ENCODE results near the gene SIGLEC8.
"Not testable (repeated sequence)": the region's sequence is repeated elsewhere in the genome, so short reads cannot be mapped to it uniquely, and the experiment has no call there.

Gene SIGLEC8

DNA sequence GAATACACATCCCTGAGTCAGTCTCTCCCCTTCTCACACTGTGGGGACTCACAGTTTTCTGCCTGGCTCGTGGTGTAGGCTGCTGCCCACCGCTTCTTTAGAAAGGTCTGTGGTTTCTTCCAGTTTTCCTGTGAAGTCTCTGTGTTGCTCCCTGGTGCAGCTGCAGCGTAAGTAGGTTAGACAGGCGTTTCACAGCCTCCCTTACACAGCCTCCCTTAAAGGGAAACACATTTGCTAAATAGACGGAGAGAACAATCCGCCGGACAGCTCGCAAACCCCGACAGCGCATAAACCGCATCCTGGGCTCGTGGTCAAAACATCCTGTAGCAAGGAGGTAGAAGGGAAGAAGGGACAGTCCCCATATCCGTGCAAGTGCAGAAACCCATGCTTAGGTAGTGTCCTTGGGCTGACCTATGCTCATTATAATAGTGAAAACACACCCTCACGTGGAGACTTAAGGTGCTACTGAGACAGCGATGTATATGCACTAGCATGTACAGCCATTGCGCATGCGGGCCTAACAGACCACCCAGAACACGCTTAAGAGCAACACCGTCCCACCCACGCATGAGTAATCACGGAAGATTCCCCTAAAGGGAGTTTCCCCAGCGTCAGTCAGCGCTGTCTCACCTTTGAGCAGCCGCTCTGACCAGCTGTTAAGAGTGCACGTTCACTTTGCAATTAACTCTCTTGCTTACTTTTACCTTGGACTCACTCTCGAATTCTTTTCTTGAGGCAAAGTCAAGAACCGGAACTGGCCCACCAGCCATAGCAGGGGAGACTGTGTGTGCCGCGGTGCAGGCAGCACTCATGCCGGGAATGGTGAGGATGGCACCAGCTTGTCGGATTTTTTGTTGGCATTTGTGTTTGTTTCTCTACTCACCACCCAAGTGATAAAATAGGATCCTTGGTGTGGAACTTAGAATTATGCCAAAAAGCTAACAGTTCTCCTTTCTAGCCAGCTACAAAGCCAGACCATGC is 16.6 kb downstream of the SIGLEC8 start:
- DNase-seq: peak; percentile 62

DNA sequence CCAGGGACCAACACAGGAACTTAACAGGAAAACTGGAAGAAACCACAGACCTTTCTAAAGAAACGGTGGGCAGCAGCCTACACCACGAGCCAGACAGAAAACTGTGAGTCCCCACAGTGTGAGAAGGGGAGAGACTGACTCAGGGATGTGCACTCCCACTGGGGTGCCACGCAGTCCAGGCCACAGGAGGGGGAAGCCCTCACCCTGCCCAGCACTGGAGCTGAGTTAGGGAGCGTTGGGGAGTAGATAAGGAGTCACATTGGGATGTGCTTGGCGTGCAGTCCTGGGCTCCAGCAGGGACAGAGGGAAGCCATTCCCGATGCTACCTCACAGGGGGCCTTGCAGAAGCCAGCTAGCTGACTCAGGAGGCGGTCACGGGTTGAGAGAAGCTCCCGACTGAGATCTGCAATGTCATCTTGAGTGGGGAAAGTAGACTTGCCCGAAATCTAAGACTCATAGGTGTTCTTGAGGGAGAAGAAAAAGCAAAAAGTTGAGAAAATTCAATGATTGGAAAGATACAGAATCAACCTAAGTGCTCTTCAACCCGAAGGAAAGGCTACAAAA is 17.3 kb downstream of the SIGLEC8 start:
- DNase-seq: no peak

GRCh38 chr19:51440052-51440451 is 18.2 kb downstream of the SIGLEC8 start:
- no peak for DNase-seq

GRCh38 chr19:51439021-51439465 is 19.2 kb downstream of the SIGLEC8 start:
- no peak for DNase-seq

- DNase-seq: no peak
These were observed 23.8 kb downstream of the SIGLEC8 start for GRCh38 chr19:51434456-51434855.

GRCh38 chr19:51433043-51433442 is 25.2 kb downstream of the SIGLEC8 start:
- no peak for DNase-seq

- DNase-seq: no peak
These were observed 27.1 kb downstream of the SIGLEC8 start for GRCh38 chr19:51431124-51431523.

DNA sequence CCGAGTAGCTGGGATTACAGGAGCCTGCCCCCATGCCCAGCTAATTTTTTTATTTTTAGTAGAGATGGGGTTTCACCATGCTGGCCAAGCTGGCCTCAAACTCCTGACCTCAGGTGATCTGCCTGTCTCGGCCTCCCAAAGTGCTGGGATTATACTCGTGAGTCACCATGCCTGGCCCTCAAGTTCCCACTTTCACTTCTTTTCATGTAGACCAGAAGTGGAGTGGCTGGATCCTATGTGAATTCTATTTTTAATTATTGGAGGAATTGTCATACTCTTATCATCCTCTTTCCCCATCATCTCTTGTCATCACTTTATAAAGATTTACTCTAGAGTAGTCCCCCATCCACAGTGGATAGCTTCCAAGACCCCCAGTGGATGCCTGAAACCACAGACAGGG is 28.0 kb downstream of the SIGLEC8 start:
- DNase-seq: no peak

GRCh38 chr19:51427201-51427600 is 31.1 kb downstream of the SIGLEC8 start:
- DNase-seq: no peak

GRCh38 chr19:51422053-51422448 is 36.2 kb downstream of the SIGLEC8 start:
- peak; percentile 83 for DNase-seq

DNA sequence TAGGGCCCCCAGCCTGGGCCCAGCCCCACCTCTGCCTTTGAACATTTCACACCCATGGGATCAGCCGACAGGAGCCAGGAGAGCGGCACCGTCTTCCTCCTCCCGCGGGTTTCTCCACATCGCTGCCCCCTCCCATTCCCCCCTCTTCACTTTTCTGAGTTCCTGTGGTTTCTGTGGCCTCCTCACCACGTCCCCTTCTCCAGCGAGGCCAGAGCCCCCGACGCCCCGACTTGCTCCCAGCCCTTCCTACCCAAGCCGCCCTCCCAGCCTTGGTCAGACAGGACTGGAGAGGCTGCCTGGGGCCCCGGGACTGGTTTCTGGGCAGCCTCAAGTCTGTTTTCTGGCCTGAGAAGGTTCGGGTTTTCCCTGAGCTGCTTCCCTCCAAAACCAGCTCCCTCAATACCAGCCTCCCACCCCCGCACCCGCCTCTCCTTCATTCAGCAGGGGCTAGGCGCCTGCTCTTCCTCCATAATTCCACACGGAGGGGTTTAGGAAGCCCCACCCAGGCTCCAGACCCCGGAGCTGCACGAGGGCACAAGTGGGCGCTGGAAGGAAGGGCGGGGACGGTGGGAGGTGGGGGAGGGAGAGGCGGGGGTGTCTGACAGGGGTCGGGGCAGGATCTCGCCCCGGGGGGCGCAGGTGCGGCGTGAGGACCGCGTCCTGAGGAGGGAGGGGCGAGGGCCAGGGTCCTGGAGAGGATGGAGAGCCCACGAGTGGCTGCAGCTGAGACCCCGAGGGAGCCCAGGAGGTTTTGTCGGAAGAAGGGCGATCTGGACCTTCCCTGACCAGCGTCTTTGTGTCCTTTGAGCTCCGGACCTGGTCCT is 36.8 kb downstream of the SIGLEC8 start:
- DNase-seq: no peak

DNA sequence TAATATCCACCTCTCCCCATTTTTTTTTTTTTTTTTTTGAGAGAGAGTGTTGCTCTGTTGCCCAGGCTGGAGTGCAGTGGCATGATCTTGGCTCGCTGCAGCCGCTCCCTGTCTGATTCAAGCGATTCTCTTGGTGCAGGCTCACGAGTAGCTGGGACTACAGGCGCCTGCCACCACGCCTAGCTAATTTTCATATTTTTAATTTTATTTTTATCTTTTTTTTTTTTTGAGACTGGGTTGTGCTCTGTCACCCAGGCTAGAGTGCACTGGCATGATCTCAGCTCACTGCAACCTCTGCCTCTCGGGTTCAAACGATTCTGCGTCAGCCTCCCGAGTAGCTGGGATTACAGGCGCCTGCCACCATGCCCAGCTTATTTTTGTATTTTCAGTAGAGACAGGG is 37.7 kb downstream of the SIGLEC8 start:
- DNase-seq: not testable (repeated sequence)

- DNase-seq: no peak
These were observed 39.5 kb downstream of the SIGLEC8 start for GRCh38 chr19:51418707-51419106.

DNA sequence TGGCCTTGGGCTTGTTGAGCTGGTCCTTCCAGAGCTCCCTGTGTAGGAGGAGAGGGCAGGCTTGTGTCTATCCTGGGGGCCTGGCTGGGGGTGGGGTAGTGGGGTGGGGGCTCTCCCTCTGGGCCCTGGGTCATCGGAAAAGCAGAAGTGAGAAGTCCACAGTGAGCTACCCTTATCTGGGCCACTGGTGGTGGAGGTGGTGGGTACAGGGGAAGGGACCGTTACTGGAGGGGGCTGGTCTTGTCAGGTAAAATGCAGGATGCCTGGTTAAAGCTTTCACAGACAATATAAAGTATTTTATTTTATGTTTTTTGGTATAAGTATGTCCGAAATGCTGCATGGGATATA is 40.5 kb downstream of the SIGLEC8 start:
- DNase-seq: no peak

- DNase-seq: no peak
These were observed 41.0 kb downstream of the SIGLEC8 start, which contains the start of gene SIGLEC10 for GRCh38 chr19:51417107-51417809. Gene SIGLEC10 (minus strand): TSS chr19:51417642. CDS start chr19:51417581, 61 bp downstream.

GRCh38 chr19:51416422-51416821 is 41.8 kb downstream of the SIGLEC8 start:
- DNase-seq: not testable (repeated sequence)

DNA sequence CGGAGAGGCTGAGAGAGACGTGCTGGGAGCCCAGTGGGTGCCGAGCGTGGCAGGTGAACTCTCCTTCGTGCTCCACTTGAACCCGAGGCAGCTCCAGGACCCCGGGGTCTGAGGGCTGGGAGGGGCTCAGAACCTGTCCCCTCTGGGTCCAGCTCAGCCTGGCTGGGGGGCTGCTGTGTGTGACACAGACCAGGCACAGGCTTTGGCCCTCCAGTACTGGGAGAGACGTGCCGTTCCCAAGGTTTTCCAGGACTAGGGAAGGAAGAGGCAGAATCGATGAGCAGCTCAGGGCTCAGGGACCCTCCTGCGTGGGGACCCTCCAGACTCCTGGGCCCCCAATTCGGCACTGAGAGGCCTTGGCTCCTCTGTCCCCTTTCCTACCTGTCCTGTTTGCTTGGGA is 43.1 kb downstream of the SIGLEC8 start:
- no peak for DNase-seq

- no peak for DNase-seq
These were observed 47.1 kb downstream of the SIGLEC8 start for GRCh38 chr19:51410950-51411748.

DNA sequence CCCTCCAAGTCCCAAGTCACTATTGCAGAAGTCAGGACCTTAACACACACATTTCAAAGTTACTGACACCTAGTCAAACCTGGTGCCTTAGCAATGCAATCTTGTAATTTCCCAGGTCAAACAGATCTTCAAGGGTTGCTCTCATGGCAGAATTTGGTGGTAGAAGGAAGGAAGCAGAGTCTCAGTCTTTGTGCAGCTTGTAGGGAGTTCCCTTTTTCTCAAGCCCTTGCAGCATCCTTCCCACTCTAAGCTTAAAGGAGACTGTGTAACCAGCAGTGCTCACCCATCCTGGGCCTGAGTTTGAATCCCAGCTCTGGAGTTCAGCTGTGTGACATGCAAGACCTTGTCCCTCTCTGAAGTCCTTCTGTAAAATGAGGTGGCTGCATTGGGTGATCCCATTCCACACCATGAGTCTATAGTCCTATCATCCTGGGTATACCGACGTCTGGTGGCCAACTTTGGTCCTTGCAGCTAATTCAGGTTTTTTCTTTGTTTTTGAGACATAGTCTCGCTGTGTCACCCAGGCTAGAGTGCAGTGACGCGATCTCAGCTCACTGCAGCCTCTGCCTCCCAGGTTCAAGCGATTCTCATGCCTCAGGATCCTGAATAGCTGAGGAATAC is 50.6 kb downstream of the SIGLEC8 start:
- no peak for DNase-seq

DNA sequence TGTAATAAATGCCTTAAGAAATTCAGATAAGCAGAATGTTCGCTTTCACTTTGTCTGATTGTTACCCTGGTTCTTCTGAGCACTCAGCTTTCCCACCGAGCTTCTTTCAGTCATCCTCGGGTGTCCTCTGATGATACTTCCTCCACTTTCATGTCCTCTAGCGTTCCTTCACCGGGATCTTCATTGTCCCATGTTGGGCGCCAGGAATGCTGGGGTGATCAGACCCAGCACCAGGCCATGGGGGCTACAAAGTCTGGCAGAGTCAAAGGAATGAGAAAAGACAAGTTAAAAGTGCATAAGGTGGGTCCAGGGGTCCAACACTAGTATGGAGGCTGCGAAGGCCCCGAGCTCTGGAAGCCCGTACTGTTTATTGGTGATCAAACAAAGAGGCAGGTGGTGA is 56.1 kb downstream of the SIGLEC8 start:
- DNase-seq: no peak

Measured in effector CD8-positive, alpha-beta T cell (primary cell).